HFF-Myc (cell line): ENCODE measurements around the gene CLDN4.
"Not testable (repeated sequence)": the region's sequence is repeated elsewhere in the genome, so short reads cannot be mapped to it uniquely, and the experiment has no call there.

ENCODE experiments used
- DNase-seq: peaks from one replicate; pipeline ENCODE4 v3.0.0-alpha.2; 2011; ENCODE audit warnings: low read depth; ENCODE audit errors: extremely low read depth
- H3K4me3 ChIP-seq: replicated peaks from 2 replicates; pipeline ENCODE4 v1.5.1; 2011; ENCODE audit warnings: low read depth, mild to moderate bottlenecking, control low read depth, low read length
- CTCF ChIP-seq: IDR thresholded peaks from 2 replicates; pipeline ENCODE4 v1.5.1; 2012; ENCODE audit warnings: mild to moderate bottlenecking, low read depth, low read length, control low read depth; ENCODE audit errors: missing control alignments

The CLDN4 gene

GRCh38 chr7:73830681-73831583 lies at the start of gene CLDN4:
Gene CLDN4 (plus strand): TSS chr7:73830996. CDS start chr7:73831202, 206 bp downstream.
- H3K4me3 ChIP-seq, result no peak within 1 kb of the TSS
- no peak for TF ChIP-seq CTCF
- no peak for DNase-seq

GRCh38 chr7:73786588-73786987 lies 44.2 kb upstream of the CLDN4 start:
- no peak overlapping the region for H3K4me3 ChIP-seq
- no peak for DNase-seq
- no peak for TF ChIP-seq CTCF

- DNase-seq, H3K4me3 ChIP-seq: not testable (repeated sequence)
Observed at GRCh38 chr7:73787786-73788048, 43.1 kb upstream of the CLDN4 start.

- no peak overlapping the region for H3K4me3 ChIP-seq
- TF ChIP-seq CTCF, result no peak
Observed at GRCh38 chr7:73789051-73789450, 41.7 kb upstream of the CLDN4 start.

GRCh38 chr7:73791170-73791690 lies 39.6 kb upstream of the CLDN4 start:
- not testable (repeated sequence) for H3K4me3 ChIP-seq

More at GRCh38 chr7:73789051-73789450, 41.7 kb upstream of the CLDN4 start:
- no peak for DNase-seq

GRCh38 chr7:73795188-73795587 lies 35.6 kb upstream of the CLDN4 start:
- not testable (repeated sequence) for H3K4me3 ChIP-seq, DNase-seq

More at GRCh38 chr7:73791170-73791690, 39.6 kb upstream of the CLDN4 start:
- not testable (repeated sequence) for DNase-seq

- not testable (repeated sequence) for H3K4me3 ChIP-seq, DNase-seq
Observed at GRCh38 chr7:73796656-73797055, 34.1 kb upstream of the CLDN4 start.

GRCh38 chr7:73797176-73797575 lies 33.6 kb upstream of the CLDN4 start:
- H3K4me3 ChIP-seq, DNase-seq: not testable (repeated sequence)

- no peak overlapping the region for H3K4me3 ChIP-seq
- TF ChIP-seq CTCF, result no peak
- DNase-seq, result no peak
Observed at GRCh38 chr7:73799282-73800141, 31.3 kb upstream of the CLDN4 start.
